ENCODE data around the gene PPP1R13L. TPM values are rescaled to one million over a fixed set of nuclear protein-coding genes. Genes with fewer than 3 reads are reported as not detected.
A peak's percentile ranks its signal among the peaks of the same experiment; 100 is the strongest.

Gene PPP1R13L, protein sequence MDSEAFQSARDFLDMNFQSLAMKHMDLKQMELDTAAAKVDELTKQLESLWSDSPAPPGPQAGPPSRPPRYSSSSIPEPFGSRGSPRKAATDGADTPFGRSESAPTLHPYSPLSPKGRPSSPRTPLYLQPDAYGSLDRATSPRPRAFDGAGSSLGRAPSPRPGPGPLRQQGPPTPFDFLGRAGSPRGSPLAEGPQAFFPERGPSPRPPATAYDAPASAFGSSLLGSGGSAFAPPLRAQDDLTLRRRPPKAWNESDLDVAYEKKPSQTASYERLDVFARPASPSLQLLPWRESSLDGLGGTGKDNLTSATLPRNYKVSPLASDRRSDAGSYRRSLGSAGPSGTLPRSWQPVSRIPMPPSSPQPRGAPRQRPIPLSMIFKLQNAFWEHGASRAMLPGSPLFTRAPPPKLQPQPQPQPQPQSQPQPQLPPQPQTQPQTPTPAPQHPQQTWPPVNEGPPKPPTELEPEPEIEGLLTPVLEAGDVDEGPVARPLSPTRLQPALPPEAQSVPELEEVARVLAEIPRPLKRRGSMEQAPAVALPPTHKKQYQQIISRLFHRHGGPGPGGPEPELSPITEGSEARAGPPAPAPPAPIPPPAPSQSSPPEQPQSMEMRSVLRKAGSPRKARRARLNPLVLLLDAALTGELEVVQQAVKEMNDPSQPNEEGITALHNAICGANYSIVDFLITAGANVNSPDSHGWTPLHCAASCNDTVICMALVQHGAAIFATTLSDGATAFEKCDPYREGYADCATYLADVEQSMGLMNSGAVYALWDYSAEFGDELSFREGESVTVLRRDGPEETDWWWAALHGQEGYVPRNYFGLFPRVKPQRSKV
- 4.5 and 5.3 TPM in 2 replicates for total RNA-seq (2014; rRNA removed; shearing (Covaris generic))

DNA sequence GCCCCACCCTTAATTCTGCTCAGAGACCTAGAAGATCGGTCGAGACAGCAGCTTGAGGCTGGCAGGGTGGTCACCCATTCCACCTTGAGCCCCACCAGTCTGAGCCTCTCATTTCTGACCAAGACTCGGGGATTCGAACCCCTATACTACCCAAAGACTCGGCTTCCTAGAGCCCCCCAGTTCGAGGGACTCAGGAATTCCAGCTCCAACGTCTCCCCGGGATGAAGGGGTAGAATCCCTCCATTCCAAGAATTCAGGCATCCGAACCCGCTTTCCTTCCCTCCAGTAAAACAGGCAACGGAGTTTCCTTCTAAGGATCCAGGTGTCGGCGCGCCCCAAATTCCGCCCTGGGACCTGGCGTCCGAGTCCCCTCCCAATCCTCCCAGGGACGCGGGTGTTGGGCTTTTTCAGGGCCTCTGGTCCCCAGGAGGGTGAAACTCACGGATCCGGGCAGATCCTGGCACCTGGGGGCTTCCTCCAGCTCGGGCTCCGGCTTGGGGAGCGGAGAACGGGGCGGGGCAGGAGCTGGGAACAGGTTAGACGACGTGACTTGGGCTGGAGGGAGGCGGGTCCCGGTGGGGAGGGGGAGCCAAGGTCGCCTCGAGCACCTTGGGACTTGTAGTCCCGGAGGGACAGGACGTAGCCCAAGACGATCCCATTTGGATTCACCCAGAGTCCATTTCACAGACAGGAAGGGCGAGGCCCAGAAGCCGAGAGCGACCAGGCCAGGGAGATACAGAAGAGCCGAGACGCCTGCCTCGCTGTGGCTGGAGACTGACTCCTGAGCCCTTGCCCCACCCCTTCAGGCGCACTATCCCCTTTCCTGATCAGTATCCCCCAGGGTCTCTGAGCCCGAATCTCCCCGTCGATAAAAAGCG is at the start of gene PPP1R13L:
TSS of gene PPP1R13L (minus strand) at position 513 of the 878 bp plus-strand sequence. CDS start 6,751 bp downstream, outside the sequence.
- DNase-seq (ENCODE audit: low read depth), result peak; percentile 76

- DNase-seq (ENCODE audit: low read depth), result no peak
Measured at GRCh38 chr19:45451850-45452387, 47.0 kb upstream of the PPP1R13L start.

- DNase-seq (ENCODE audit: low read depth), result peak; percentile 71
Measured at GRCh38 chr19:45451131-45451849, 46.4 kb upstream of the PPP1R13L start.

DNA sequence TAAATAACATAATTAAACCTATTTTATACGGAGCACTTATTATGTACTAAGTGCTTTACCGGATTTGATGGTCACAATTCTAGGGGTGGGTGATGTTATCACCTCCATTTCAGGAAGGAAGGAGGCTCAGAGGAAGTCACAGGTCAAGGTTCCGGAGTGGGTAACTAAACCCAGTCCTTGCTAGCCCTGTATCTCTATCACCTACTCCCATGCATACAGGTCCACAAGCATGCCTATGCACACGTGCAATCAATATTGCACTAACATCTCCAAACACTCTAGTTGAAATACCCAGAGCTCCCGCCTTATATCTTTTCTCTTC is 45.1 kb upstream of the PPP1R13L start:
- no peak for DNase-seq (ENCODE audit: low read depth)

DNA sequence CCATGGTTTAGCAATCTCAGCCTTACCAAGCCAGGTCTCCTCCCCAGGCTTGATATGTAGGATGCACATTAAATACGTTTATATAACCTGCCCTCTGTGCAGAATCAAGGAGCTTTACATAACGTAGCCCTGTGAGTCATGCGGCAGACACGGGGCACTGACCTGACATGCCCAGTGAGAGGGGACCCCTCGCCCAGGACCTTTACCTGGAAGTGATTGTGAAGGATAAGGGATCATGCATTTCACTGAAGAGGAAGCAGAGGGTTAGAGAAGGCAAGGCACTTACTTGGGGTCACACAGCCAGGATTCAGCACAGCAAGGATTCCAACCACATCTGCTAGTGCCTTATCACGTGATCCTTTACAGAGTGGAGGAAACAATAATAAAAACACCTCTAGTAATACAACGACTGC is 44.0 kb upstream of the PPP1R13L start:
- DNase-seq (ENCODE audit: low read depth), result no peak

DNA sequence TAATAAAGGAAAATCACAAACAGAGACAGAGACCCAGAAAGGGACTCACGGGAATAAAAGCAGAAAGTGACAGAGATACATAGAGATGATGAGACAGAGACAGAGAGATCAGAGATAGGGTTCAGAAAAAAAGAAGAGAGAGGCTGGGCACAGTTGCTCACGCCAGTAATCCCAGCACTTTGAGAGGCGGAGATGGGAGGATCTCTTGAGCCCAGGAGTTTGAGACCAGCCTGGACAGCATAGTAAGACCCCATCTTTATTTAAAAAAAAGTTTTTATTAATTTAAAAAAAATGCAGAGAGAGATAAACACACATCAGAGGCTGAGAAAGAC is 43.5 kb upstream of the PPP1R13L start:
- no peak for DNase-seq (ENCODE audit: low read depth)

GRCh38 chr19:45446944-45447343 is 42.1 kb upstream of the PPP1R13L start:
- DNase-seq (ENCODE audit: low read depth), result no peak

- peak; percentile 50 for DNase-seq (ENCODE audit: low read depth)
Measured at GRCh38 chr19:45446295-45446694, 41.4 kb upstream of the PPP1R13L start.

DNA sequence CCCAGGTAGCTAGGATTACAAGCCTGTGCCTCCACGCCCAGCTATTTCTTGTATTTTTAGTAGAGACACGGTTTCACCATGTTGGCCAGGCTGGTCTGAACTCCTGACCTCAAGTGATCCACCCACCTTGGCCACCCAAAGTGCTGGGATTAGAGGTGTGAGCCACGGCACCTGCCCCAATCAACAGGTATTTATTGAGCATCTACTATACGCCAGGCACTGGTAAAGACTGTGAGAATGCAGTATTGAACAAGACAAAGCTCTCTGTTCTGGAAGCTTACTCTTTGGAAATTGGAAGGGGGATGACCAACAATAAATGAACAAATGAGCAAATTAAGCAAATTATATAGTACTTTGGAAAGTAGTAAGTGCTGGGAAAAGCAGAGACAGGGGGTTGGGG is 40.3 kb upstream of the PPP1R13L start:
- no peak for DNase-seq (ENCODE audit: low read depth)

DNA sequence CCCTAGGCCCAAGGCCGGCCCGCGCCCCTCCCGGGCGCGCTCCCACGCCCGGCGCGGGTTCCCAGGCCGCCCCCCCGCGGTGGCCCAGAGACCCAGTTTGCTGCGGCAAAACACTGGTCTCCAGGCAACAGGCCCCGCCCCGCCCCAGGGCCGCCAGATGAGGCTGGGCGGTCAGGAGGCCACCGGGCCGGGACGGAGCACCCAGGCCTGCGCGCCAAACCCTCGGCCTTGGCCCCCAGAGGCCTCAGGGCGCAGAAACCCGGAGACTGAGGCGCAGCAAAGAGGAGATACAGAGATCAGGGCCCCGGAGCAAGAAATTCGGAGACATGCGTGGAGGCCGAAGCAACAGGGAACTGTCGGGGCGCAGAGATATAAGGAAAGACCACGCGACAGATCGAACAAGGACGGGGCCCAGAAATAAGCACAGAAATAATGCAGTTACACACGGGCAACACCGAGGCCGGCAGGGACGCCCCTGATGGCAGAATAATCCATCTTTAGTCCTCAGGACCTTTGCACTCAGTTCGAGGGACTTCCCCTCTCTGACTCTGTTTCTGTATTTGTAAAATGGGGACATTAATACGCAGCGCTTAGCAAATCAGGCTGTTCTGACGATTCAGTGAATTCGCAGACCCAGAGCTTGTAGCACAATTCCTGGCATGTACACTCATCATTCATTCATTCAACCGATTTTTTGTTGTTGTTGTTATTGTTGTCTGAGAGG is 39.6 kb upstream of the PPP1R13L start:
- peak; percentile 89 for DNase-seq (ENCODE audit: low read depth)

DNA sequence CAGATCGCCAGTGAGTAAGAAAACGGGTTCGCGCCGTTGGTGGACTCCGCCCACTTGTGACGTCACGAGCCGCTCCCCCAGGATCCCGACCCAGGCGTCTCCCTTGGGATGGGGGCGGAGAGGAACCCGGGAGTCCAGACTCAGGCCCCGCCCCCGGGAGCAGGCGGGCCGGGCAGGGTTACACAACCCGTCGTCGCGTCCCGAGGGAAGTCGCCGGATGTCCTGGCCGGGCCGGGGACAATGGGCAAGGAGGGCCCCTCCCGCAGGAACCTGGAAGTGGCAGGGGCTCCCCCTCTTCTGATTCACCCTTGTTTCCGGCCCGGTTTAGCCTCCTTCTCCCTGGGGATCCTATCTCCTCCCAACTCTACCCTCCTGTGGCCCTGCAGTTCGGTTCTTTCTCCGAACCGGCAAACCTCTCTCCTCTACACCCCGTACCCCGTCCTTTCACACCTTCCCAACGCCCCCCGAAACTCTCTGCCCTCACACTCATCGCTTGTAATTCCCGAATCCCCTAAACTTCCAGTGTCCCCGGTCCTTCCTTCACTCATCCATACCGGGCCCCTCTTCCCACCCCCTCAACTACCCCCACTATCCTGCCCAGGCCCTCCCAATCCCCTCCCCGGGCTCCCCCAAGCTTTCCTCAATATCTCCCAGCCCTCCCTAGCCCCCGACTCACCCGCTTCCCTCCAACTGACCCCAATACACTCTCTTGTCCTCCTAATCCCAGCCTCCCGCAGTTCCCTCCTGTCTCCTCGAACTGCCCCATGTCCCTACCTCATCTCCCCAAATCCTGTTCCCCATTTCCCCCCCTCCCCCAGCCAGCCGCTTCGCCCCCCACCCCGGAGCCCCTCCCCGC is 38.8 kb upstream of the PPP1R13L start:
- peak; percentile 96 for DNase-seq (ENCODE audit: low read depth)

GRCh38 chr19:45442778-45443461 is 38.1 kb upstream of the PPP1R13L start:
- peak; percentile 73 for DNase-seq (ENCODE audit: low read depth)

DNA sequence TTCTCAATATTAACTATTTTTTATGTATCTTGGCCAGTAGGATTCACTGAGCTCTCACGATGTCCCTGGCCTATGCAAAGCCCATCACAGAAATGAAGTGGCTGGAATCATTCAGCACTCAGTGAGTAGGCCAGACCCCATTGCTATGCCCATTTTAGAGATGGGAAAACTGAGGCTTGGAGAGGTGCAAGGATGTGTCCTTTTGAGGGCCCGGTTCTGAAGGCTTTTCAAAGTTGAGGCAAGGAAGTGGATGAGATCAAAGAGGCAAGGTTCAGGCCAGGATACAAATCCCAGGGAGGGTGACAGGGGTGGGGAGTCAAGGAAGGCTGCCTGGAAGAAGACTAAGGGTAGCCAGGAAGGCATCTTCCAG is 37.5 kb upstream of the PPP1R13L start:
- DNase-seq (ENCODE audit: low read depth), result no peak

- DNase-seq (ENCODE audit: low read depth), result peak; percentile 44
Measured at GRCh38 chr19:45440873-45441654, 36.2 kb upstream of the PPP1R13L start.

DNA sequence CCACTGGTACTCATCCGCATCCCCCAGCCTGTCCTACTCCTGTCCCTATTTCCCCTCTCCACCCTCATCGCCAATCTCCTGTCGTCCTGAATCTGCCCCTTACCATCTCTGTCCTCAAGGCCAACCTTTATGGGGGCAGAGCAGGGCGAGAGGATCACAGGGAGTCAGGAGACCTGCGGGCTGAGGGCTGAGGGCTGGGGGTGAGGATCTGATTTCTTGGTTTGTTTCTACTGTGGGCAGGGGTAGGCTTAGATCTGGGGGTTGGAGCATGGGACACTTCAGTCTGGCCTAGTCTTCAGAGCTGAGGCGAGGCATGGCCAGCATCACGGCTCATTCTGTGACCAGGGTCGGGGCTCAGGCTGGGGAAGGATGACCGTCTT is 35.4 kb upstream of the PPP1R13L start:
- no peak for DNase-seq (ENCODE audit: low read depth)

GRCh38 chr19:45439569-45440258 is 34.8 kb upstream of the PPP1R13L start:
- peak; percentile 88 for DNase-seq (ENCODE audit: low read depth)

- no peak for DNase-seq (ENCODE audit: low read depth)
Measured at GRCh38 chr19:45439190-45439568, 34.3 kb upstream of the PPP1R13L start.

DNA sequence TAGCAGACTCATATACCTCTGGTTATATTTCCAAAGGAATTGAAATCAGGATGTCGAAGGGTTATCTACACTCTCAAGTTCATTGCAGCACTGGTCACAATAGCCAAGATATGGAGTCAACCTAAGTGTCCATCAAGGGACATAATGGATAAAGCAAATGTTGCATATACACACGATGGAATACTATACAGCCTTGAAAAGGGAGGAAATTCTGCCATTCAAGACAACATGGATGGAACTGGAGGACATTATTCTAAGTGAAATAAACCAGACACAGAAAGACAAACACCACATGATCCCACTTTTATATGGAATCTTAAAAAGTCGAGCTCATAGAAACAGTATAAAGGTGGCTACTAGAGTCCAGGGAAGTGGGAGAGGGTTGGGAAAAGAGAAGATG is 32.5 kb upstream of the PPP1R13L start:
- DNase-seq (ENCODE audit: low read depth), result no peak
